ENCODE results near the gene KCNK16. TPM values are rescaled to one million over a fixed set of nuclear protein-coding genes. Genes with fewer than 3 reads are reported as not detected.

Gene KCNK16
- total RNA-seq, 1 donor from 2014 or later: not detected

DNA sequence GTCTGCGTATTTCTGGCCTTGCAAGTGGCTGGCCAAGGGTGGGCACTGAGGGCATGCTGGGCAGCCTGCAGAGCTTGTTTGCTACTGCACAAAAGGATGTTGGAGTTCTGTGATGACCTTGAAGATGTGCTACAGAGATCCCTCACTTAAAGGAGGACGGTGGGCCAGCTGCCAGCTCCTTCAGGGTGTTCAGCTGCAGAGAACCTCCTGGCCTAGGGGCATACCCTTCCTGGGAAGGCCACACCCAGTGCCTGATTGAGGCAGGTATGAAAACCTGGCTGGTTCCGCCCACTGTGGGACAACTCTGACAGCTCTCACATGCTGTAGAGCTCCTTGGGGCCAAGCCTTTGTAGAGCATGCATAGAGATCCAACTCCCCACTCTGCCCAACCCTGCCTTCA lies 5.2 kb downstream of the KCNK16 start:
- intact Hi-C loops (cut with DNase I): no loop called here
- ATAC-seq (no peak), DNase-seq (ENCODE audit: missing footprints) (no peak)

DNA sequence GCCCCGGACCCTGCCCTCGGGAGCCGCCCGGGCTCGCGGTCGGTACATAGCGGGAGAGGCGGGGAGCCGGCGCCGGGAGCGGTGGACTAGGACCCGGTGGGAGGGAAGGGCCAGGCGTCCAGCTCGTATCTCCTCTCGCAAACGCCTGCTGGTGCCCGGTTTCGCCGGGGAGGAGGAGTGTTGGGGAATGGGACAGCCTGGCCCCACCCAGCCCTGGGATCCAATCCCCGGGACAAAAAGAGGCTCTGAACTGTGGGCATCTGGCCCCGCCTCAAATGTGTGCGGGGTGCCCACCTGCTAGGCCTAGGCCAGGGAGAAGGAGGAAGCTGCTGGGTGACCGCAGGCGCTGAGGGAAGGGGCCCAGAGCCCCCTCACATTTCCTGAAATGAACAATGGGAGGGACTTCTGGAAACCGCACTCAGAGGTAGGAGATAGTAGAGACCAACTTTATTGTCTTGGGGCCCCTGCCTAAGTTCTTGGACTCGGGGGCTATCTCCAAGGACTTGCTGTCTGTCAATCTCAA lies 8.2 kb downstream of the KCNK16 start, which contains the start of gene KCNK17:
Gene KCNK17, minus strand, starts transcription at position 147 of the 523 bp plus-strand sequence. Its CDS starts 99 bp downstream, at position 48.
- ATAC-seq: no peak
- intact Hi-C loops (cut with DNase I): no loop called here
- no peak for DNase-seq (ENCODE audit: missing footprints)

DNA sequence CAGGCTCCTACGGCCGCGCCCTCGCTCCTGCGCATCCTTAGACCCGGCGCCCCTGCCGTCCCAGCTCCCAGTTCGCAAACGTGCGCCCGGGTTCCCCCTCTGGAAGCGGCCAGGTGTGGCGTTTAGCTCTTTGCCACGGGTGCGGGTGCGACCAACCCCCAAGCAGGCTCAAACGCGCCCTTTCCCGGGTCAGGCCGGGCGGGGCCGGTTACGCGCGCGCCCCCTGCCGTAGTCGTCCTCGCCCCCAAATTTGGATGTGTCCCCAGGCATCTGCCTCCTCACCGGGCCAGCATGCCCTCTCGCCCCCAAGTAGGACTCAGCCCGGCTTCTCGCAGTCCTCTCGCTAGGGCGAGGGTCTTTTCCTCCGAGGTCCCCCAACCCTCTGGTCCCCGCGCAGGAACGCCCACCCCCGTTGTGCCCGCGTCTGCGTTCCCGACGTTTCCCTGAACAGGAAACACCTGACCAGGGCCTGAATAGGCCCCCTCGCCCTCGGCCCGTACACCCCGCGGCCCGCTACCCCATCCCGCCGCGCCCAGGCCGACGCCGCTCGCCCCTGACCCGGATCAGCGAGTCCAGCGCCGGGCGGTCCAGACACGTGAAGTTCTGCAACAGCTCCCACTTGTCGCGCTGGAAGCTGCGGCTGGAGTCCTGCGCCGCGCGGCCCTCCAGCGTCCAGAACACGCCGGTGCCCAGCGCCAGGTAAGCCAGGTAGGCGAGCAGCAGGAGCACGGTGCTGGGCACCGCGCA lies 8.8 kb downstream of the KCNK16 start:
- intact Hi-C loops (cut with DNase I): no loop called here
- no peak for DNase-seq (ENCODE audit: missing footprints)
- ATAC-seq: no peak

GRCh38 chr6:39312912-39313525 lies 9.5 kb downstream of the KCNK16 start:
- ATAC-seq (peak; percentile 8), DNase-seq (ENCODE audit: missing footprints) (no peak)
- intact Hi-C loops (cut with DNase I): no loop called here

GRCh38 chr6:39310542-39310941 lies 12.0 kb downstream of the KCNK16 start:
- DNase-seq (ENCODE audit: missing footprints) (no peak), ATAC-seq (no peak)
- intact Hi-C loops (cut with DNase I): loop anchor here (2.0 kb wide), 1 partner anchor 438 kb away; no protein-coding TSS in a partner anchor

DNA sequence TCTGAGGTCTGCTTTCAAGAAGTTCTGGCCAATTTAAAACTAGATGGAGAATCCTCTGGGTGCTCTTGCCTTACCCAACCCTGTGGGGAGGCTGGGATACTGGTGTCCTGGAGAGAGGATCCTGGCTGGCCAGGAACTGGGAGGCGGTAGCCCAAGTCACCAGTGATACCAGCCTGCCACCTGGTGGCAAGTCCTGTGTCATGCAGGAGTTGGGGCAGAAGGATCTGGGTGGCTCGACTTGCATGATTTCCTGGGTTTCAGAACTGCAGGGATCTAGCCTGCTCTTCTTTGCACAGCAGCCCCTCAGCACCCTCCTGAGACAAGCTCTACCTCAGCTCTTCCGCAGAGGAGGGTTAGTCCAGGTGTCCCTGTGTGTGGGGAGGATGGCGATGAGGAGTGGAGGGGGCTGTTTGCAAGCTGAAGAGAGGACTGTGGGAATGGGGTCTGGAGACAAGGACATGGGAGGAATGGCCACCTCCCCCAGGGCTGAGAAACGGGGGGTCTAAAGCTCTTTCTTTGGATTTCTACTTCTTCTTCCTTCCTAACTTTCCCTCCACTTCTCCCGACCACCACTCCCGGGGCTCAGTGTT lies 12.5 kb downstream of the KCNK16 start:
- ATAC-seq (peak; percentile 72), DNase-seq (ENCODE audit: missing footprints) (peak; percentile 81)
- intact Hi-C loops (cut with DNase I): loop anchor here (2.0 kb wide), 1 partner anchor 437 kb away; no protein-coding TSS in a partner anchor

- DNase-seq (ENCODE audit: missing footprints) (no peak), ATAC-seq (no peak)
- intact Hi-C loops (cut with DNase I): no loop called here
These were observed 15.0 kb downstream of the KCNK16 start for GRCh38 chr6:39307462-39307861.

DNA sequence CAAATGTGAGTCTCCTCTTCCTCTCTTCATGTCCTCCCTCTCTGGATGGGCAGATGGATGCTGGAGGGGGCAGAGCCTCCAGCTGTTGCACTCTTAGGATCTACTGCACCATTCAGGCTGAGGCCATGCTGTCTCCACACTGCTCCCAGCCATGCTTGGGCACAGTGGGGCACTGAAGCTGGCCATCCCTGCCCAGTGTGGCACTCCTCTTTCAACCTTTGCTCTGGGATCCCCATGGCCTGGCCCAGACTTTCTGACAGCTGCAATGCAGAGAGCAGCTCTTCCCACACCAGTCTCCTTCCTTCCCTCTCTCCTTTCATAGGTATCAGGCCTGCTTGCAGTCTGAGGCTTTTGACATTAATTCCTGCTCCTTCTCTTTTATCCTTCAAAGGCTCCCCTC lies 17.6 kb downstream of the KCNK16 start:
- no peak for DNase-seq (ENCODE audit: missing footprints)
- ATAC-seq: no peak
- intact Hi-C loops (cut with DNase I): loop anchor here (5.0 kb wide), 1 partner anchor 218 kb away; no protein-coding TSS in a partner anchor

DNA sequence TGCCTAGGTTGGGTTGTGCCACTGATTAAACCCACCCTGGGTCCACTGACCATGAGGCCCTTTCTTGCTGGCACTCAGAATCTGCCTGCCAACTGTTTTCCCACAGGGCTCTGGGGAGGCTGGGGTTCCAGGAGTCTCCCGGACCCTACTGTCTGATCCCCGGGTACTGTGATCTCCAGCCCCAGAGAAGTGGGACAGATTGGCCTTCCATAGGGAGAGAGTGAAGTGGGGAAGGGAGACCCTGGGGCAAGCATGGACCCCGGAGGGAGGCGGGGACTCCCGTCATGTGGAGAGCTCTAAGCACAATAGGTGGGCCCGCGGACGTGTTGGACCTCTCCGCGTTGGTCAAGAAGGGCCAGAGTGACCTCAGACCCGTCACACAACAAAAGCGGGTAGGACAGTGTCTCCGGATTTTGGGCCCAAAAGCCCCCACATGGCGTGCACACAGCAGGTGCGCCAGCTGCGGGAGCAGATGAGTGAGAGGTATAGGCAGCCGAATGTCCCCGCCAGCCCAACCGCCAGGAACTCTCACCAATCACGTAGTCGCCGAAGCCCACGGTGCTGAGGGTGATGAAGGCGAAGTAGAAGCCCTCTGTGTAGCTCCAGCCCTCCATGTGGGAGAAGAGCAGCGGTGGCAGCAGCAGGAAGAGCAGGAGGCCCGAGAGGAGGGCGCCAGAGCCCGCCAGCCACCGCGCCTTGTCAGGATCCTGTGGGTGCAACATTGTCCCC lies 18.9 kb downstream of the KCNK16 start:
- no peak for ATAC-seq
- DNase-seq (ENCODE audit: missing footprints): no peak
- intact Hi-C loops (cut with DNase I): loop anchor here (2.0 to 5.0 kb wide), 3 partner anchors 137 to 331 kb away; no protein-coding TSS in a partner anchor

GRCh38 chr6:39302669-39303424 lies 19.7 kb downstream of the KCNK16 start:
- peak; percentile 85 for ATAC-seq
- intact Hi-C loops (cut with DNase I): loop anchor here (2.0 to 5.0 kb wide), 3 partner anchors 136 to 330 kb away; no protein-coding TSS in a partner anchor
- DNase-seq (ENCODE audit: missing footprints): peak; percentile 89

GRCh38 chr6:39302011-39302410 lies 20.5 kb downstream of the KCNK16 start:
- intact Hi-C loops (cut with DNase I): loop anchor here (2.0 to 5.0 kb wide), 3 partner anchors 135 to 329 kb away; no protein-coding TSS in a partner anchor
- DNase-seq (ENCODE audit: missing footprints) (no peak), ATAC-seq (no peak)

GRCh38 chr6:39301606-39302005 lies 20.9 kb downstream of the KCNK16 start:
- DNase-seq (ENCODE audit: missing footprints) (no peak), ATAC-seq (no peak)
- intact Hi-C loops (cut with DNase I): loop anchor here (2.0 to 5.0 kb wide), 3 partner anchors 135 to 329 kb away; no protein-coding TSS in a partner anchor

GRCh38 chr6:39300739-39301138 lies 21.8 kb downstream of the KCNK16 start:
- DNase-seq (ENCODE audit: missing footprints) (no peak), ATAC-seq (no peak)
- intact Hi-C loops (cut with DNase I): loop anchor here (5.0 kb wide), 1 partner anchor 213 kb away; no protein-coding TSS in a partner anchor

DNA sequence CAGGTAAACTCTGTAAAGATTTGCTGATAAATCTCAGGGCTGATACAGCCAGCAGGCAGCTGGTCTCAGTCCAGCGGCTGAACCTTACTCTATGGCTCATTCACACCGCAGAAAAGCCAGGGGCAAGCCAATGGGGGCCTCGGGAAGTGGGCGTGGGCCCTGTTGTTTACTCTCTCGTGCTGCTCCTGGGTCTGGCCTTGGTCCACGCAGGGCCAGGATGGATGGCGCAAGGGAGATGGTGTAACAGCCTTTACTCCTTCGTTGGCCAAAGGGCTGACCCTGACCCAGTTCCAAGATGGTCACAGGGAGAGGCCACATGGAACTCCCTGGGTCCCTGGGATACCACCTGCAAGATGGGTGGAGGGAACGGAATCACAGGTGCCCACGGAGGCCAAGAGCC lies 24.4 kb downstream of the KCNK16 start:
- no peak for DNase-seq (ENCODE audit: missing footprints)
- intact Hi-C loops (cut with DNase I): no loop called here
- no peak for ATAC-seq

DNA sequence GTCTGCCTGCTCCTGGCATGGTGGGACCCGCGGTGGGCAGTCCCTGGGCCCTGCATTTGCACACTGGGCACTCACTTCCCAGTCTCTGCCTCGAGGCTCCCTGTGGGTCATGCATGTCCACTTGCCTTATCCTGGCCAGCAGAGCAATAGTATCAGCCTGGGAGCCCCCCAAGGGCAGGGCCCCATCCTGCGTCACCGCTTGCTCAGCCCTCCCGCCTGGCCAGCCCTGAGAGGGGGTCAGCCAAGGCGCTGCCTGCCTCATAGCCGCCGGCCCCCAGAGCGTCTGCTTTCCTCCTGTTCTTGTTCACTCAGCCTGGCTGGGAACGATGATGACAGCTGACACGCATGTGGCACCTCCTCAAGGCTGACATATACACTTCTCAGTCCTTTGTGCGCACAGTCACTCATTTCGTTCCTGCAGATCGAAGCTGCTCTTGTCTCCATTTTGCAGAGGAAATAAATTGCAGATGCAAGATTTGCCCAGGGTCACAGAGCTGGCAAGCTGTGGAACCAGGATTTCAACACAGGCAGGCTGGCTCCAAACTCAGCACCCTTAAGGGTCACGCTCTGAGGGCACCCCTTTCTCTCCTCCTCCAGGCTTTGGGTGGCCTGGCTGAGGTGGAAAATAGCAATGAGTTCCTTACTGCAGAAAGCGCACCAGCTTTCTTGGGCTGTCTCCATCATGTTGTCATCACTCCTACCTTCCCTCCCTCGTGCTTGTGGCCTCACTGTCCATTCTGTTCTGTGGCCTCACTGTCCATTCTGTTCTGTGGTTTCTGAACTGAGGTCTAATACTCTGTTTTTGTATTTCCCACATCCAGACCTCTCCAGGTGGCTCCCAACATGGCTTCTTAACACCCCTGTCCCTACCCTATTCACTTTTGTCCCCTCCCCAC lies 25.5 kb downstream of the KCNK16 start:
- intact Hi-C loops (cut with DNase I): no loop called here
- peak; percentile 83 for DNase-seq (ENCODE audit: missing footprints)
- ATAC-seq: peak; percentile 90

GRCh38 chr6:39295611-39296011 lies 26.9 kb downstream of the KCNK16 start:
- DNase-seq (ENCODE audit: missing footprints) (no peak), ATAC-seq (peak; percentile 27)
- intact Hi-C loops (cut with DNase I): no loop called here

DNA sequence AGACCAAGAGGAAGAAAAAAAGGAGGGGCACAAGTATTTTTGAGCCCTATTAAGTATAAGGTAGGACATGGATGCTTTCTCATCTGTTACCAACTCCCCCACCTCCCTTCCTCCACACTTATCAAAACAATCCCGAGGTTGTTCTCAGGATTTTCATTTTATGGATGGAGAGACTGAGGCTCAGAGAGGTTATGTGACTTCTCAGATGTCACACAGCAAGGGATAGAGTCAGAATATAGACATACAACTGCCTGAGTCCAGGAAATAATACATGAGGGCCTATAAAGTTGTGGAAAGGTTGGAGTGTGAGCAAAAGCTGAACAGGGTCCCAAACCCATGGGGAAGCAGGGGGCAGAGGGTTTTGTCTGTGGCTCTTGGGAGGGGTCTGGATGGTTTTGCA lies 27.6 kb downstream of the KCNK16 start:
- ATAC-seq (no peak), DNase-seq (ENCODE audit: missing footprints) (no peak)
- intact Hi-C loops (cut with DNase I): no loop called here
